Keratinocyte (primary cell): ENCODE data around the gene TBKBP1. TPM values are rescaled to one million over a fixed set of nuclear protein-coding genes. Genes with fewer than 3 reads are reported as not detected.

Experiments
- DNase-seq: peaks from one replicate; pipeline ENCODE4 v3.0.0-alpha.2; 2011; ENCODE audit warnings: low read depth, missing footprints, low spot score
- FAIRE-seq: peaks from 2 replicates; lab custom pipeline; 2011; peaks lifted over from hg19 to GRCh38; lab: Jason Lieb, UNC
- H2AFZ ChIP-seq: 2 replicates; pipeline ENCODE4 v1.6.0; 2012; ENCODE audit warnings: low read length, control low read depth, inconsistent platforms; ENCODE audit not compliant: control insufficient read depth
- H3K27ac ChIP-seq: 2 replicates; pipeline ENCODE4 v1.5.1; 2011; ENCODE audit warnings: low read length; ENCODE audit not compliant: control insufficient read depth, insufficient read depth
- H3K27me3 ChIP-seq: 3 replicates; pipeline ENCODE4 v1.6.0; 2011; ENCODE audit warnings: low read length; ENCODE audit not compliant: control insufficient read depth, insufficient read depth; ENCODE audit errors: extremely low read depth
- H3K36me3 ChIP-seq, 2 experiments: 2 replicates in 1 of 2; 3 replicates in 1 of 2; pipeline ENCODE4 v1.5.1; 2011; ENCODE audit warnings: low read length in 2 of 2, mild to moderate bottlenecking in 1 of 2; ENCODE audit not compliant: control insufficient read depth in 2 of 2, insufficient read depth in 2 of 2; ENCODE audit errors: extremely low read depth in 1 of 2
- H3K4me1 ChIP-seq: 3 replicates; pipeline ENCODE4 v1.5.1; 2011; ENCODE audit warnings: low read length; ENCODE audit not compliant: control insufficient read depth, insufficient read depth; ENCODE audit errors: extremely low read depth
- H3K4me2 ChIP-seq: 3 replicates; pipeline ENCODE4 v1.6.0; 2011; ENCODE audit warnings: low read depth, low read length; ENCODE audit not compliant: control insufficient read depth, insufficient read depth; ENCODE audit errors: extremely low read depth
- H3K4me3 ChIP-seq, 3 experiments: fragments of 200-600 bp in 1 of 3; sonication (generic) in 1 of 3; 2 replicates in 2 of 3; 3 replicates in 1 of 3; pipeline ENCODE4 v1.5.1; 2011 to 2016; ENCODE audit warnings: low read length in 3 of 3, mild to moderate bottlenecking in 3 of 3, control low read depth in 2 of 3, inconsistent platforms in 1 of 3, low read depth in 1 of 3, mixed read lengths in 1 of 3, mixed run types in 1 of 3, moderate library complexity in 1 of 3; ENCODE audit not compliant: control insufficient read depth in 2 of 3, insufficient read depth in 2 of 3; ENCODE audit errors: extremely low read depth in 1 of 3
- H3K79me2 ChIP-seq: 2 replicates; pipeline ENCODE4 v1.6.0; 2012; ENCODE audit warnings: low read length; ENCODE audit not compliant: control insufficient read depth, insufficient read depth
- H3K9ac ChIP-seq: 3 replicates; pipeline ENCODE4 v1.6.0; 2011; ENCODE audit warnings: low read length; ENCODE audit not compliant: control insufficient read depth, insufficient read depth; ENCODE audit errors: extremely low read depth
- H3K9me1 ChIP-seq: 3 replicates; pipeline ENCODE4 v1.6.0; 2011; ENCODE audit warnings: low read length; ENCODE audit not compliant: control insufficient read depth, insufficient read depth; ENCODE audit errors: extremely low read depth
- H3K9me3 ChIP-seq: 2 replicates; pipeline ENCODE4 v1.5.1; 2012; ENCODE audit warnings: low read depth, low read length; ENCODE audit not compliant: control insufficient read depth
- H4K20me1 ChIP-seq: 3 replicates; pipeline ENCODE4 v1.6.0; 2011; ENCODE audit warnings: low read length; ENCODE audit not compliant: control insufficient read depth, insufficient read depth; ENCODE audit errors: extremely low read depth
- EZH2 ChIP-seq: IDR thresholded peaks from one replicate; pipeline ENCODE4 v1.6.1; 2012; ENCODE audit warnings: inconsistent platforms, mild to moderate bottlenecking, low read length, moderate library complexity
- dilution Hi-C: fragments of 300-500 bp; cut with MboI; formaldehyde crosslinking; loops from one replicate; pipeline ENCODE4 v1.7.0; 2020; ENCODE audit warnings: low sequenced_read_pairs; ENCODE audit not compliant: extremely low pct_ligation_motif_present
- polyA plus RNA-seq, 5 experiments: library from polyadenylated mRNA; depleted of rRNA in 3 of 5; stranded (reverse) in 3 of 5; stranded (forward) in 1 of 5; unstranded in 1 of 5; fragments of >200 nt; gene quantifications; 1 replicate in 1 of 5; 2 replicates in 3 of 5; 3 replicates in 1 of 5; pipeline versions ENCODE4 v1.2.1 to v1.2.3, GENCODE V29; 2011 to 2012; ENCODE audit warnings: missing spikeins in 2 of 5, low read depth in 1 of 5, low replicate concordance in 1 of 5
- TF ChIP-seq, protein P1 (sequence below), 3 experiments: IDR thresholded peaks in 1 of 3; conservative IDR thresholded peaks in 1 of 3; optimal IDR thresholded peaks in 1 of 3; 2 replicates in 2 of 3; 3 replicates in 1 of 3; pipeline versions ENCODE3 to v1.5.1; 2011; ENCODE audit warnings: low read length in 3 of 3, mild to moderate bottlenecking in 3 of 3, moderate library complexity in 2 of 3, control low read depth in 1 of 3, inconsistent platforms in 1 of 3; ENCODE audit not compliant: insufficient read depth in 2 of 3; ENCODE audit errors: extremely low read depth in 1 of 3

The TBKBP1 gene
- polyA plus RNA-seq, 1 donor (not counting 4 experiments of a cell fraction or from before 2014, with no cell fraction given): 4.3 TPM

DNA sequence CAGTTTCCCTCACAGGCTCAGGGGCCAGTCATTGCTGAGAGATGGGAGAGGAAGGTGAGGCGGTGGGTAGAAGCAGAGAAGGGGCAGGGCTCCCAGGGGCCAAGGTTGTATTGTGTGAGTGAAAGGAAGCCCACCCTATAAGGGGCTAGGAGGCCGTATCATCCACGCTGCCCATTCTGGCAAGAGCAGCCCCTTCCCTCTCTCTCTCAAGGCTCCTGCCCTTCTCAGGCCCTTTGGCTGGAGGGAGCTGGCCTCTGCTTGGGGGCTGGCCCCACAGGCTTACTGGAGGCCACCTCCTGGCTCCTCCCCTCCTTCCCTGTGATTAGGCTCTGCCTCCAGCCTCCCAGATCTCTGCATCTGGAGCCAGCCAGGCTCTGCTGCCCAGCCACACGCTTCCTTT is 7.6 kb downstream of the TBKBP1 start:
- H2AFZ ChIP-seq: no peak overlapping the region
- H3K9me1 ChIP-seq: no peaks in the 10 kb centered on the region
- H4K20me1 ChIP-seq: peaks cover 3% of the 10 kb centered on the region
- TF ChIP-seq, protein P1, sequence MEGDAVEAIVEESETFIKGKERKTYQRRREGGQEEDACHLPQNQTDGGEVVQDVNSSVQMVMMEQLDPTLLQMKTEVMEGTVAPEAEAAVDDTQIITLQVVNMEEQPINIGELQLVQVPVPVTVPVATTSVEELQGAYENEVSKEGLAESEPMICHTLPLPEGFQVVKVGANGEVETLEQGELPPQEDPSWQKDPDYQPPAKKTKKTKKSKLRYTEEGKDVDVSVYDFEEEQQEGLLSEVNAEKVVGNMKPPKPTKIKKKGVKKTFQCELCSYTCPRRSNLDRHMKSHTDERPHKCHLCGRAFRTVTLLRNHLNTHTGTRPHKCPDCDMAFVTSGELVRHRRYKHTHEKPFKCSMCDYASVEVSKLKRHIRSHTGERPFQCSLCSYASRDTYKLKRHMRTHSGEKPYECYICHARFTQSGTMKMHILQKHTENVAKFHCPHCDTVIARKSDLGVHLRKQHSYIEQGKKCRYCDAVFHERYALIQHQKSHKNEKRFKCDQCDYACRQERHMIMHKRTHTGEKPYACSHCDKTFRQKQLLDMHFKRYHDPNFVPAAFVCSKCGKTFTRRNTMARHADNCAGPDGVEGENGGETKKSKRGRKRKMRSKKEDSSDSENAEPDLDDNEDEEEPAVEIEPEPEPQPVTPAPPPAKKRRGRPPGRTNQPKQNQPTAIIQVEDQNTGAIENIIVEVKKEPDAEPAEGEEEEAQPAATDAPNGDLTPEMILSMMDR (optimal IDR thresholded peaks at IDR 0.05 in 1 of 3, IDR thresholded peaks at IDR 0.05 in 1 of 3, conservative IDR thresholded peaks at IDR 0.05 in 1 of 3; ENCODE audit: extremely low read depth in 1 of 3, insufficient read depth in 2 of 3, low read length in 3 of 3): no peak
- no peak for TF ChIP-seq EZH2
- H3K9me3 ChIP-seq: no peaks in the 10 kb centered on the region
- FAIRE-seq (no peak), DNase-seq (no peak)
- H3K36me3 ChIP-seq: peaks cover 0 to 5% of the 10 kb centered on the region in 2 experiments
- H3K27ac ChIP-seq: no peak overlapping the region
- H3K4me3 ChIP-seq: no peak overlapping the region
- no peaks in the 10 kb centered on the region for H3K79me2 ChIP-seq
- no peaks in the 10 kb centered on the region for H3K4me1 ChIP-seq
- no peaks in the 10 kb centered on the region for H3K27me3 ChIP-seq
- no peak overlapping the region for H3K9ac ChIP-seq
- dilution Hi-C loops: no loop called here
- H3K4me2 ChIP-seq: no peak overlapping the region

DNA sequence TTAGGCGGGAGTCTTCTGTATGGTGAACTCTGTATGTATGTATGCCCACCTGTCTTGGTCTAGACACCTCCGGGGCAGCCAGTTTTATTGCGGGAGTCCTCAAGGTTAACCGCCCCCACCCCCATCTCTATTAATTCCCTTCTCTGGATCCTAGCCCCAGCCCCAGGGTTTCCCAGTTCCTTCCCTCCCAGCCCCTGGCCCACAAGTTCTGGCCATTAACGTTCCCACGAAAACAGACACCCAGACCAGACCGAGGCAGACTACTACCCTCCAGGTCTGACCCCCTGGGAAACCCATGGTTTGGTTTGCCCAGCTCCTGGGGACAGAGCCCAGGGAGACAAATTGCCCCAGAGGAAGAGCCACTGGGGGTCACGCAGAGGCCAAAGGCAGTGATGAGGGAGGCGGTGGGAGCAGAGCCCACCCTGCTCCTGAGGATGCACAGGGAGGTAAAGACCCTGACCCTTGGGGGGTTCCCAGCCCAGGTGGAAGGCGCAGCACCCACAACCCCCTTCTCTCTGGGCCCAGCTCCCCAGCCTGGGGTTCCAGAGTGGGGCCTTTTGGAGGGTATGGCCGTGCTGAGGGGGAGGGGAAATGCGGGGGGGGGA is 8.5 kb downstream of the TBKBP1 start:
- no peak for DNase-seq
- dilution Hi-C loops: no loop called here
- H2AFZ ChIP-seq: no peak overlapping the region
- no peak overlapping the region for H3K9ac ChIP-seq
- no peaks in the 10 kb centered on the region for H3K27me3 ChIP-seq
- no peak overlapping the region for H3K4me3 ChIP-seq
- H3K36me3 ChIP-seq: peaks cover 0 to 5% of the 10 kb centered on the region in 2 experiments
- no peaks in the 10 kb centered on the region for H3K9me3 ChIP-seq
- H3K79me2 ChIP-seq: no peaks in the 10 kb centered on the region
- H3K4me2 ChIP-seq: no peak overlapping the region
- TF ChIP-seq, protein P1 (optimal IDR thresholded peaks at IDR 0.05 in 1 of 3, IDR thresholded peaks at IDR 0.05 in 1 of 3, conservative IDR thresholded peaks at IDR 0.05 in 1 of 3; ENCODE audit: extremely low read depth in 1 of 3, insufficient read depth in 2 of 3, low read length in 3 of 3): no peak
- TF ChIP-seq EZH2: no peak
- peaks cover 3% of the 10 kb centered on the region for H4K20me1 ChIP-seq
- H3K4me1 ChIP-seq: no peaks in the 10 kb centered on the region
- no peaks in the 10 kb centered on the region for H3K9me1 ChIP-seq
- H3K27ac ChIP-seq: no peak overlapping the region
- no peak for FAIRE-seq
